Pancreas (tissue), 10 donors: Measurements from ENCODE around the gene IL1RAP. TPM values are rescaled to one million over a fixed set of nuclear protein-coding genes. Genes with fewer than 3 reads are reported as not detected.

Experiments
- ATAC-seq, 4 donors: fragments of 200-7000 bp; cut with Tn5 transposase; one replicate each; pipeline versions ENCODE4 v1.8.0 to v1.9.1; 2020; ENCODE audit warnings: mild to moderate bottlenecking in 4 of 4, moderate library complexity in 4 of 4
- DNase-seq, 6 donors: peaks; one replicate each; pipeline ENCODE4 v3.0.0-alpha.2; 2020
- FAIRE-seq: peaks from 2 replicates; lab custom pipeline; 2012; peaks lifted over from hg19 to GRCh38; lab: Jason Lieb, UNC
- H3K27ac ChIP-seq, 4 donors: fragments of 200-600 bp; sonication (generic); 1 replicate in 3 of 4; 2 replicates in 1 of 4; pipeline versions ENCODE4 v1.5.0 to v1.8.0; 2020
- H3K27me3 ChIP-seq, 4 donors: fragments of 200-600 bp; one replicate each; pipeline ENCODE4 v1.8.0; 2021
- H3K36me3 ChIP-seq, 3 donors: fragments of 200-600 bp; sonication (generic) in 1 of 3; one replicate each; pipeline versions ENCODE4 v1.5.0 to v1.8.0; 2020 to 2021
- H3K4me1 ChIP-seq, 3 donors: fragments of 200-600 bp; one replicate each; pipeline ENCODE4 v1.8.0; 2021
- H3K4me3 ChIP-seq, 4 donors: fragments of 200-600 bp; sonication (generic) in 2 of 4; one replicate each; pipeline versions ENCODE4 v1.5.0 to v1.8.0; 2020 to 2021
- H3K9me3 ChIP-seq, 4 donors: fragments of 200-600 bp; one replicate each; pipeline ENCODE4 v1.8.0; 2021
- CTCF ChIP-seq, 4 donors: fragments of 200-600 bp; sonication (generic) in 3 of 4; IDR thresholded peaks; one replicate each; pipeline versions ENCODE4 v1.5.0 to v1.8.0; 2021; ENCODE audit warnings: antibody characterized with exemption in 4 of 4
- WGBS, 2 donors: extraction: QIAGEN DNeasy Blood & Tissue Kit; methylation state at CpG; one replicate each; pipeline ENCODE4 v1.1.7; 2013; 5-methylcytosine and 5-hydroxymethylcytosine counted together
- intact Hi-C, 3 donors: fragments of 100-400 bp; cut with DNase I; formaldehyde crosslinking; loops; one replicate each; pipeline versions ENCODE4 v1.11.1 to v1.14.2; 2022
- polyA plus RNA-seq, 2 donors: library from polyadenylated mRNA; stranded (reverse); fragments of 200-250 nt; gene quantifications; one replicate each; pipeline ENCODE4 v1.2.3, GENCODE V29; 2013
- total RNA-seq, 6 donors: library from RNA; stranded (reverse); fragmentation: NEBNext Ultra II Directional in 4 of 6; extraction: Animal tissue kit (Norgen Biotek cat#: 25700) in 4 of 6; gene quantifications; one replicate each; pipeline versions ENCODE4 v1.2.1 to v1.2.4, GENCODE V29; 2021 to 2023
- donor health status: healthy with polysubstance abuse.
- donor health status: DM: no; HTN: no; CAD: no; lungs with moderate emphysema.
- donor health status: DM: no; HTN: no; CAD: no.
- donor health status: control.
- donor health status: control.
- donor health status: Bipolar disorder and iron deficiency.
- donor health status: DM: yes; HTN: yes; CAD: no.
- donor health status: DM: no; HTN: no; CAD: no.
- donor health status: DM: no; HTN: no; CAD: no.
- donor health status: DM: yes; HTN: yes; CAD: no.

Gene IL1RAP
- total and polyA plus RNA-seq, 8 donors: 0.49 to 9.3 (median 3.4) TPM

GRCh38 chr3:190492966-190493365 lies 20.9 kb upstream of the IL1RAP start:
- no peak for FAIRE-seq
- 88 to 89% methylated on average over 4 of the region's 4 CpGs for WGBS, 2 donors
- no peak overlapping the region for H3K4me3 ChIP-seq
- no peaks in the 10 kb centered on the region for H3K9me3 ChIP-seq
- DNase-seq: no peak
- no peaks in the 10 kb centered on the region for H3K36me3 ChIP-seq
- no peaks in the 10 kb centered on the region for H3K27me3 ChIP-seq
- no peak for TF ChIP-seq CTCF (IDR thresholded peaks at IDR 0.05)
- no peaks in the 10 kb centered on the region for H3K4me1 ChIP-seq
- intact Hi-C loops: no loop called here
- H3K27ac ChIP-seq: no peak overlapping the region
- ATAC-seq: no peak

GRCh38 chr3:190494907-190495306 lies 19.0 kb upstream of the IL1RAP start:
- H3K36me3 ChIP-seq: no peaks in the 10 kb centered on the region
- DNase-seq: no peak
- intact Hi-C loops: no loop called here
- no peak overlapping the region for H3K27ac ChIP-seq
- no peak for FAIRE-seq
- no peak for ATAC-seq
- H3K4me1 ChIP-seq: no peaks in the 10 kb centered on the region
- H3K4me3 ChIP-seq: no peak overlapping the region
- TF ChIP-seq CTCF (IDR thresholded peaks at IDR 0.05): no peak
- no peaks in the 10 kb centered on the region for H3K27me3 ChIP-seq
- H3K9me3 ChIP-seq: no peaks in the 10 kb centered on the region

GRCh38 chr3:190495354-190495753 lies 18.5 kb upstream of the IL1RAP start:
- Histone ChIP-seq H3K9me3 (no peaks in the 10 kb centered on the region), H3K36me3 (no peaks in the 10 kb centered on the region), H3K27me3 (no peaks in the 10 kb centered on the region), H3K27ac (no peak overlapping the region), H3K4me1 (no peaks in the 10 kb centered on the region), H3K4me3 (no peak overlapping the region)
- intact Hi-C loops: no loop called here
- no peak for TF ChIP-seq CTCF (IDR thresholded peaks at IDR 0.05)
- FAIRE-seq (no peak), ATAC-seq (no peak), DNase-seq (no peak)

- H3K27me3 ChIP-seq: no peaks in the 10 kb centered on the region
- ATAC-seq (no peak), DNase-seq (no peak), FAIRE-seq (no peak)
- no peaks in the 10 kb centered on the region for H3K4me1 ChIP-seq
- no peak for TF ChIP-seq CTCF (IDR thresholded peaks at IDR 0.05)
- 75 to 85% methylated on average over 5 of the region's 5 CpGs for WGBS, 2 donors
- no peaks in the 10 kb centered on the region for H3K9me3 ChIP-seq
- intact Hi-C loops: no loop called here
- H3K27ac ChIP-seq: no peak overlapping the region
- H3K36me3 ChIP-seq: no peaks in the 10 kb centered on the region
- no peak overlapping the region for H3K4me3 ChIP-seq
Measured at GRCh38 chr3:190495796-190496195, 18.1 kb upstream of the IL1RAP start.

- WGBS, 2 donors: 18 to 23% methylated on average over 1 of the region's 1 CpG
- H3K9me3 ChIP-seq: no peaks in the 10 kb centered on the region
Measured at GRCh38 chr3:190496859-190497258, 17.0 kb upstream of the IL1RAP start.

More at GRCh38 chr3:190496859-190497258, 17.0 kb upstream of the IL1RAP start:
- Histone ChIP-seq H3K4me3 (no peak overlapping the region), H3K27me3 (no peaks in the 10 kb centered on the region), H3K27ac (no peak overlapping the region), H3K36me3 (no peaks in the 10 kb centered on the region), H3K4me1 (no peaks in the 10 kb centered on the region)
- FAIRE-seq (no peak), ATAC-seq (no peak), DNase-seq (no peak)
- intact Hi-C loops: no loop called here
- TF ChIP-seq CTCF (IDR thresholded peaks at IDR 0.05): no peak
